GM12892 (cell line): ENCODE data around the gene CEACAM16.

Source experiments
- POLR2A ChIP-seq: IDR thresholded peaks from 2 replicates; pipeline ENCODE4 v1.6.1; 2011; ENCODE audit warnings: low read depth, low read length, control low read depth
- POLR2AphosphoS5 ChIP-seq: IDR thresholded peaks from 2 replicates; pipeline ENCODE4 v1.6.1; 2011; ENCODE audit warnings: low read depth, low read length, control low read depth
- TAF1 ChIP-seq: IDR thresholded peaks from 2 replicates; pipeline ENCODE4 v1.6.1; 2011; ENCODE audit warnings: low read depth, mild to moderate bottlenecking, control low read depth, low read length, borderline replicate concordance

DNA sequence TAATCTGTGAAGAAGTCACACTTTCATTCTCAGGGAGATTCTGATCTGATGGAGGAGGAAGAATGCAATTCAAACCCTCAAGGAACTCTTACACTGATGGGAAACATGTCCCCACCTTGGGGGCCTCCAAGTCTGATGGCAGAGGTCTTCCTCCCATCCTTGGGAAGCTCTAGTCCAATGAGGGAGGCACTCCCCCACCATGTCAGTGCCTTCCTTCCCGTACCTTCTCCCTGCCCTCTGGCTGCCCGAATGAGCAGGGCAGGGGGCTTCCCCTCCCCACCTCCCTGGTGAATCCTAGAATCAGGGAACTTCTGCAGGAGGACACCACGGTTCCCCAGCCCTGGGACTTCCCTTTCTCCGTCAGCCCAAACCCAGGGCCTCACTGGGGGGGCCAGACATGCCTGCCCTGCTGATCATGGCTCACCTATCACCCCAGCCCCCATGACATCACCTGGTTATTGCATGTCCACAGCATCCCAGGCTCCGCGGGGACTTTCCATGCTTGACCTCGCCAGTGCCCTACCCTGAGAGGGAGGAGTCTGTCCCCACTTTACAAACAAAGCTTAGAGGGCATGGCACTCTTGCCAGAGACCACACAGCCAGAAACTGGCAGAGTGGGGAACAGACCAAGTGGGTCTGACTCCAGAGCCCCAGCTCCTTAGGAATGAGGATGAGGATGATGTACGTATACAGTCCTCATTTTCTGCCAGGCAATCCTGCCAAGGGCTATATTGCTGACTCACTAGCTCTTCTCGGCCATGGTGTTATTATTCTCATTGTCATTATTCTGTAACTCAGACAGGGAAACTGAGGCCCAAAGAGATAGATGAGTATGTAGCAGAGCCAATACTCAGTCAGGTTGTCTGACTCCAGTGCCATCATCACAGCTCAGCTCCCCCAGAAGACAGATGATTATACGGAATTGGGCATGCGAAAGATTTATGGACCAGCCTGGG is 39.9 kb downstream of the CEACAM16 start:
- no peak for TF ChIP-seq POLR2AphosphoS5
- TF ChIP-seq POLR2A: no peak
- TF ChIP-seq TAF1: no peak
